NCI-H1417 (cell line): Measurements from ENCODE around the gene PLP1.
"Not testable (repeated sequence)": the region's sequence is repeated elsewhere in the genome, so short reads cannot be mapped to it uniquely, and the experiment has no call there.

Source experiments
- DNase-seq, 3 experiments: peaks; one replicate each; lab custom pipeline; 2025; lab: John Stamatoyannopoulos, UW

Gene PLP1

DNA sequence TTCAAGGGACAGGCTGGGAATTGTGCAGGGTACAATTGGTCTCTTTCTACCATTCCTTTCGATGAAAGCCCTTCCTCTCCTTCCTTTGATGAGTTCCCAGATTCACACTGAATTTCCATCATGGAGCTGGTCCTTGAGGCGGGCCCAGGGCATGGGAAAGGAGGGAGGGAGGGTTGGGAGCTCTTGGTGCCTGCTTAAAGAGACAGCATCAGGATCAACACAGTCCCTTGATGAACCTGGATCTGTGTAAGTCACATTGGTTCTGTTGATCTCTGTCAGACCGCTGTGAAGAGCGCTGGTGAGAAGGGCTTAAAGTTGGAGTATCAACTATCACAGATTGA is 4.4 kb downstream of the PLP1 start:
- no peak for DNase-seq

DNA sequence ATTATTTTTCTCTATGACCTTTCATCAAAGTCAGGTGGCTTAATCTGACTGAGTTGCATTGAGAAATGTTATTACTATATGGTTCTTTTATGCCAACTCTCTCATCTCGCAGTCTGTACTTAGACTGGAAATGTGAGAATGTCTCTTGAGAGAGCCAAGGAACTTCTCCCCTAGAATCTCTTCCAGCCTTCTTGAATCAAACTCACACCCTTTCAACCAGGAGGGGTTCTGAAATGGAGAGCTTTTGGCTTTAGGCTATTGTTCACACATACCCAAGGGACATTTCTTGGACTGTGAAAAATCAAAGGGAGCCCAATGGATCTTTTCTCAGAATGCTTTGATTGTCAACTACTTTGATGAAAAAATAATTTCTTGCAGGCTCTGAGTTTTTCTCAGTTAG is 5.1 kb downstream of the PLP1 start:
- no peak for DNase-seq

DNA sequence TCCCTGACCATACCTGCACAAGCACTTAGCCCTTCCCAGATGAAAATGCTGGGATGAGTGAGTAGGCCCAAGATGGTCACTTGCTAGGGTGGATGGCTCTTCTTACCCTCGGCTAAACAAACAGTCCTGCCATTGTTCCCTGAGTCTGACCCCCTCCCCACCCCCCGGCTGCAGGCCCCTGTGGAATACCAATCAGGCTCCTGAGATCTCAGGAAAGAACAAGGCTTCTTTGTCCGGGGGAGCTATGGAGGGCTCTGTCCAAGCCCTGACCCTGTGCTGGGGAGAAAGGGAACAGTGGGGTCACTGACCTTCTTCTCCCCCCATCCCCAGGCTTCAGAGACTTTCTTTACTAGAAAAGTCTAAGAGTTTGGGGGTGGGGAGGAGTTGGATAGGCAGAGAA is 6.0 kb downstream of the PLP1 start:
- no peak for DNase-seq

DNA sequence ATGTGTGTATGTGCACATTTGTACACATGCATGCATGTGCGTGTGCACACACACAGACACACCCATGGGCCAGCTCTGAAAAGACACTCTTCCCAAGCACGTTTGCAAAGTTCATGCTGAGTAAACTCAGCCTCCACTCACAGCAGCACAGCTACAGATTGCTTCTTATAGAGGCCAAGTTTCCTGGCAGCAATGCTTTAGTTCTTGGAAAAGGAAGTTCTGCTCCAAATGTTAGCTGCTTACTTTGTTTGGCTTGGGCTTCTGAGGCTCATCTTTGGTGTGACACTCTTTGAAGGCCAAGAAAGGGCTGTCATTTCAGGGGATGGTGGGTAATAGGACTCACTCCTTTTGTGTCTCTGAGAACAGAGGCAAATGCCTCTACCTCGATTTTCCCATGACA is 6.6 kb downstream of the PLP1 start:
- DNase-seq: no peak

DNA sequence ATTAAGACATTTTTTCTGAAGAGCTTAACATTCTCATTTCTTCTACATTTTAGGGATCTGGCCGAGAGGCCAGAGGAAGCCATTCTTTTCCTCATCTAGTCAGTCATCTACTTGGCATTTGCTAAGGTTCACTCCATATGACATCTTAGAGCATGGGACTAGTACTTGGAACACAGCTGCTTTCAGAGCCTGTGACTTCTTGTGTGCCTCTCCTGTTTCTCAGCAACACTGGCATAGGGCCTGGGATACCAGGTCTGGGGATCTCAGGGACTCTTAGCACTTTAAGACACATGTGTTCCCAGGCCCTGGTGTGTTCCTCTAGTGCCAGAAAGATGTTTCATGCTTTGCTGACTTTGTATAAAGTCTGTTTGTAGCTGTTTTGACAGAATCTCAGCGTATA is 7.3 kb downstream of the PLP1 start:
- DNase-seq: no peak

DNA sequence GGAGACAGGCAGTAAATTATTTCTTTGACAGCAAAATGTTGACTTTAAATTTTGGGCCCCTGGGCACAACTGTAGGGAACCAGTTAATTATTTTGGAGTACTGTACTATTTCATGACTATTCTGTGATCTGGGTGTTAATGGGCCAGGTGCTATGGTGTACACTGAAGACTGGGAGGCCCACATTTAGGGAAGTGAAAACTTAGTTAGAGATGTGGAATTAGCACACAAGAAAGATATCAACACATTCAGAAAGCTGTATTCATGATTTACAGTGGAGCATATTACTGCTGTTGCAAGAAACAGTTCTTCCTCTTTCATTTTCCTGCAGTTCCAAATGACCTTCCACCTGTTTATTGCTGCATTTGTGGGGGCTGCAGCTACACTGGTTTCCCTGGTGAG is 12.4 kb downstream of the PLP1 start:
- DNase-seq: peak in 1 of 3 experiments; percentile 53

DNA sequence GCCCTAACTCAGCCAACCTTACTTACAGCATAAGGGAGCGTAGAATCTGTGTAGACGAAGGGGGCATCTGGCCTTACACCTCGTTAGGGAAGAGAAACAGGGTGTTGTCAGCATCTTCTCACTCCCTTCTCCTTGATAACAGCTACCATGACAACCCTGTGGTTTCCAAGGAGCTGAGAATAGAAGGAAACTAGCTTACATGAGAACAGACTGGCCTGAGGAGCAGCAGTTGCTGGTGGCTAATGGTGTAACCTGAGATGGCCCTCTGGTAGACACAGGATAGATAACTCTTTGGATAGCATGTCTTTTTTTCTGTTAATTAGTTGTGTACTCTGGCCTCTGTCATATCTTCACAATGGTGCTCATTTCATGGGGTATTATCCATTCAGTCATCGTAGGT is 14.6 kb downstream of the PLP1 start:
- peak; percentile 5 to 69 (median 9) for DNase-seq

DNA sequence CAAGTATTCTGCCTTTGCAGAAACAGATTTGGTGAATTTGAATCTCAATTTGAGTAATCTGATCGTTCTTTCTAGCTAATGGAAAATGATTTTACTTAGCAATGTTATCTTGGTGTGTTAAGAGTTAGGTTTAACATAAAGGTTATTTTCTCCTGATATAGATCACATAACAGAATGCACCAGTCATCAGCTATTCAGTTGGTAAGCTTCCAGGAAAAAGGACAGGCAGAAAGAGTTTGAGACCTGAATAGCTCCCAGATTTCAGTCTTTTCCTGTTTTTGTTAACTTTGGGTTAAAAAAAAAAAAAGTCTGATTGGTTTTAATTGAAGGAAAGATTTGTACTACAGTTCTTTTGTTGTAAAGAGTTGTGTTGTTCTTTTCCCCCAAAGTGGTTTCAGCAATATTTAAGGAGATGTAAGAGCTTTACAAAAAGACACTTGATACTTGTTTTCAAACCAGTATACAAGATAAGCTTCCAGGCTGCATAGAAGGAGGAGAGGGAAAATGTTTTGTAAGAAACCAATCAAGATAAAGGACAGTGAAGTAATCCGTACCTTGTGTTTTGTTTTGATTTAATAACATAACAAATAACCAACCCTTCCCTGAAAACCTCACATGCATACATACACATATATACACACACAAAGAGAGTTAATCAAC is 15.3 kb downstream of the PLP1 start:
- no peak for DNase-seq

DNA sequence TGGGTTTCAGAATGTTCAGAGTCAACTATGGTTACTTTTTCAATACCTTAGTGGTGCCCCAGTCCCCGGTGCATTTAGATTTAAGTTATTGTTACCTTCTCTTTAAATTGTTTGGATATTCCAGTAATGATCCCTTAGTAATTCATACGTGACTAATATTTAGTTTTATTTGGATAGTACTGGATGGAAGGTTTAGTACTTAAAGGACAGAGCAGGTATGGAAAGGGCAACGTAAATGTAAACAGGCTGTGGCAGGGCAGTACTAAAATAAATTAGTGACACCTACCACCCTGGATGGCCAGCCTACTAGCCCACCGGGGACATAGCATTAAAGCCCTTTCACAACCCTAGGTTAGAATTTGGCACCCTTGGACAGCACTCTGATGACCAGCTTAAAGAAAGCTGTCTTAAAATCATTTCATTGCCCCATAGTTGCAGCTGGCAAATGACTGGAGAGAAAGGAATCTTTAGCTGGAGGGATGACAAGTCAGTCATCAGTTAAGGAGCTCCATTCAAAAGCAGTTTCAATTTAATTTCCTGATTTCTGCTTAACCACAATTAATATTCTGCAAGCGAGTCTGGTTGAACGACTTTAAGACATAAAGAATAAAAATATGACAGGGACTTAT is 16.4 kb downstream of the PLP1 start:
- no peak for DNase-seq

DNA sequence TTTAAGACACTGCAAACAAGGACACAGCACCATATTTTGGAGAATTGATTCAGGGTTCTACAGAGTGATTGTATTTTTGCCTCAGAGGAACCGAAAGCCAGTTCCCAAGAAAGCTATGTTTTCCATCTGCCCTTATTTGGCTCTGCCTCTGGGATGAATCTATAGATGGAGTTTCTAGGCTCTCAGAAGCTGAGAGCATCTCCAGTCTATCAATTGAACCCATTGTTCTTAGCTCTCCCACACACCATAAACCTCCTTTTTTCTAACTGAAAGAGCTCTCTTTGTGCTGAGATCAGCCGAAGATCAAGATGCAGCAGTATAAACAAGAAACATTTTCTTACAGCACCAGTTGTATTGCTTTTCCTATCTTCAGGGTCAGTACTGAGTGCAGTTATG is 16.9 kb downstream of the PLP1 start:
- DNase-seq: no peak

DNA sequence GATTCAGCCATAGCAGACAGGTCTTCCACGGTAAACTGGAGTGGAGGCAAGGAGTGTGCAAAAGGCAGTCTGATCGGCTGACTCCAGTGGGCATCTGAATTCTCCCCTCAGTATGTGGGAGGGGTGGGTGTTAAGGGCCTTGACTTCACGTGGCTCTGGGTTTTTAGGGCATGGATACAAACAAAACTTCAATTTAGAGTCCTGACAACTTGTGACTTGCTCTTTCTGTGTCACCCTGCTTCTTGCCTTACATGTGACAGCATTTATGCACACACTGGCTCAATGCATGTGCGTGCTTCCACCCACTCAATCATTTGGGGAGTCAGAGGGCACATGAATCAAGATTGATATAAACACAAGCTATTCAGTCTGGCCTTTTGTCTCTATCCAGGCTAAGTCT is 17.5 kb downstream of the PLP1 start:
- DNase-seq: no peak

DNA sequence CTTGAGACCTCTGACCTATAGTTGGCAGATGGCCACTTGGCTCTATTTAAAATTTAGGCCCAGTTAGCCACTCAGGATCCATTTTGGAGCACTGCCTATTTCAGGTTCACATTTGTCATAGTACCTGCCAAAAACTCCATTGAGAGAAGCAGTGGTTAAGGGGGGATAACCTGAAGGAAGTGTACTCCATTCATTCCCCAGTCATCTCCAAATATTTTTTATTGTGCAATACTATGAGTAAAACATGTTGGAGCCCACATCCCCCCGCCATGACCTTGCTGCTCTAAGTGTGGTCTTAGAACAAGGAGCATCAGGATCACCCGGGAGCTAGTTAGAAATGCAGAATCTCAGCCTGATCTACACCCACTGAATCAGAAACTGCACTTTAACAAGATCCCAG is 21.1 kb downstream of the PLP1 start:
- DNase-seq: no peak

DNA sequence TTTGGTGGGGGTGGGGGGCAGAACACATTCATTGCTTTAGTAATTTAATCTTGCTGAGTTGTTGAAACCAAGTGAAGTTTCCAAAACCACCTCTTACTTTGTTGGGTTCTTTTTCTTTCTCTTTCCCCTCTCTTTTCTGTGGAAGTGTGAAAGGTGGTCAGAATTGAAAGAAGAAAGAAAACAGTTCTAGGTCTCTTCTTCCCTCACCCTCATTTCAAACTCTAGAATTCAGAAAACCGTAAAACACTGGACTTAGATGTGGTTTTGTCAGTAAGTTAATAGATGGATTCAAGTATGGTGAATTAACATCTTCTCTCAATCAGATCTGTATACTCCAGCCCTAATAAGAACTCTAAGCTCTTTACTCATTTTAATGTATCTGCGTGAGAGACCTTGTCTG is 23.7 kb downstream of the PLP1 start:
- DNase-seq: no peak

DNA sequence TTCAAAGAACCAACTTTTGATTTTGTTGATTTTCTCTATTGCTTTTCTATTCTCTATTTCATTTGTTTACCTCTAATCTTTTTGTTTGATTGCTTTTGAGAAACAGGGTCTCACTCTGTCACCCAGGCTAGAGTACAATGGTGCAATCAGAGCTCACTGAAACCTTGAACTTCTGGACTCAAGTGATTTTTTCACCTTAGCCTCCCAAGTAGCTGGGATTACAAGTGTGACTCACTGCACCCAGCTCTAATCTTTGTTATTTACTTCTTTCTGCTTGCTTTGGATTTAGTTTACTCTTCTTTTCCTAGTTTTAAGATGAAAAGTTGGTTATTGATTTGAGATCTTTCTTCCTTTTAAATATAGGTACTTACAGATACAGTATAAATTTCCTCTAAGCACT is 29.2 kb downstream of the PLP1 start:
- DNase-seq: no peak

DNA sequence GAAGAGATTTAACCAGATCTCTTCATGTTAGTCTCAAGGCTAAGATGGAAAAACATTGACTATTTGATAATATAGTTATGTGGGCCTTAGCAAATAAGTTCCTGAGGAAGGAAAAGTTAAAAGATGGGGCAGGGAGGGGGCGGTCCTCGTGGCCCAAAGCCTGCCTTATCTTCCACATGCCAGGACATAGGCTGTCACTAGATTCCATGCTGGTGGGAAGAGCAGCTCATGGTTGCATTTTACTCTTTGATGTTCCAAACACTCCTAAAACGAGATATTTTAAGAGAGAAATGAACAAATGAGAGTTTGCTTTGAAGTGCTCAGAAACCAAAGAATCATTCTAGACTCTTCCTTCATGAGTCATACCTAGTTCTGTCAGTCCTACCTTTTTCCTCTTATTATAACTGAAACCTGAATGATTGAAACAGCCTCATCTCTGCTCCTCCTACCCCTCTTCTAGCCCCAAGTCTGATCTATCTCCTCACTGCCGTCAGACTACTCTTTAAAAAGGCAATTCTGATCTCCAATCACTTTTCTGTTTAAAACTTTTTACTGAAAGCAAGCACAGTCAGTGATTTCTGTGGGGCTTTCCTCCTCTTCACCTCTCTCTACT is 30.3 kb downstream of the PLP1 start:
- no peak for DNase-seq

DNA sequence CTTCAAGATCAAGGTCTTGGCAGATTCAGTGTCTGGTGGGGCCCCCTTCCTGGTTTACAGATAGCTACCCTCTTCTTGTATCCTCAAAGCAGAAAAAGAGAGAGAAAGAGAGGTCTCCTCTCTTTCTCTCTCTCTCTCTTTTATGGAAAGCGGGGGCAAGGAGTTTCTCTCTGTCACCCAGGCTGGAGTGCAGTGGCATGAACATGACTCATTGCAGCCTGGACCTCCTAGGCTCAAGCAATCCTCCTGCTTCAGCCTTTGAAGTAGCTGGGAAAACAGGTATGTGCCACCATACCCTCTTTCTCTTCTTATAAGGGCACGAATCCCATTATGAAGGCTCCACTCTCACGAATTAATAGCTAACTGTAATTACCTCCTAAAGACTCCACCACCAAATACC is 35.2 kb downstream of the PLP1 start:
- no peak for DNase-seq

DNA sequence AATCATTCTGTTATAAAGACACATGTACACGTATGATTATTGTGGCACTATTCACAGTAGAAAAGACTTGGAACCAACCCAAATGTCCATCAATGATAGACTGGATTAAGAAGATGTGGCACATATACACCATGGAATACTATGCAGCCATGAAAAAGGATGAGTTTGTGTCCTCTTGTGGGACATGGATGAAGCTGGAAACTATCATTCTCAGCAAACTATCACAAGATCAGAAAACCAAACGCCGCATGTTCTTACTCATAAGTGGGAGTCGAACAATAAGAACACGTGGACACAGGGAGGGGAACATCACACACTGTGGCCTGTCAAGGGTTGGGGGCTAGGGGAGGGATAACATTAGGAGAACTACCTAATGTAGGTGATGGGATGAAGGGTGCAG is 40.5 kb downstream of the PLP1 start:
- not testable (repeated sequence) for DNase-seq

DNA sequence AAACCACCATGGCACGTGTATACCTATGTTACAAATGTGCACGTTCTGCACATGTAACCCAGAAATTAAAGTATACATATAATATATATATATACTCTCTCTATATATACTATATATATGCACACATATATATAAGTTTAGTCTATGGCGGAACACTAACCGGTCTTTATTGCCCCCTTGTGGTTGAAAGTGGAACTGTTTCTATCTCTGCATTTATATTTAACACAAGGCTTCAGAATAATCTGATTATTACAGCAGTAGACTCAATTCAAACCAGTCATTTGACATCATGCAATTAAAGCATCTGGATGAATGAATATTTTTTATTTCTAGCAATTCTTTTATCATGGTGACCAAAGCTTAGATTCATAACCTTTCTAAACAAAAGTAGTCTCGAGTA is 40.9 kb downstream of the PLP1 start:
- DNase-seq: peak; percentile 22 to 82 (median 77)

DNA sequence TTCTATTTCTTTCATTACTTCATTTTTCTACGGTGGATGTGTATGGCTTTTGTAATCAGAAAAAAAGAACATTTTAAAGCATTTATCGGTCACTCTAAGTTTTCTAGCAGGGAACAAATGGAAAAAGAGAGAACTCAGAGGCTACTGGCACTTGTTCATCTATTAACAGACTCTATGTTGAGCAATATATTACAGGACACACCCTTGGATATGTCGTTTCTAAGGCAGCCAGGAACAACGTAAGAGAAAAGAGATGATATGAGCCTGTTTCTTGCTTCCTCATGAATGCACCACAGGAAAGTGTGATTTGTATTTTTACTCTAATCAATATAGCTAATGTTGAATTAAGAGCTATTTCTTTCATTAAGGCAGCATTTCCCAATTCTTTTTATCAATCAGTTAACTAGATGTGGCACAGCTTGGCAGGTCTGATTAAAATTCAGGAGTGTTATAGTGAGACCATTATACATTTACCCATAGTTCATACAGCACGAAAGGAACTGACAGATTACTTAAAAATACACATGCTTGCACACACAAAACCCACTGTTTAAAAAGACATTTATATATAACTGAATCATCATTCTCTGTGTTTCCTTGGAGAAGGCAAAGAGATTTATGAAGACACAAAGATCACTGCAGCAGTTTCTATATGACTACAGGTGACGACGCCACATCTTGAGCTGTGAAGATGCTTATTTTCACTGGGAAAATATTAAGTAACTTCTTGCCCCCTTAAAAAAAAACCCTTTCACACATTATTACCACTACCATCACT is 42.4 kb downstream of the PLP1 start:
- DNase-seq: no peak

DNA sequence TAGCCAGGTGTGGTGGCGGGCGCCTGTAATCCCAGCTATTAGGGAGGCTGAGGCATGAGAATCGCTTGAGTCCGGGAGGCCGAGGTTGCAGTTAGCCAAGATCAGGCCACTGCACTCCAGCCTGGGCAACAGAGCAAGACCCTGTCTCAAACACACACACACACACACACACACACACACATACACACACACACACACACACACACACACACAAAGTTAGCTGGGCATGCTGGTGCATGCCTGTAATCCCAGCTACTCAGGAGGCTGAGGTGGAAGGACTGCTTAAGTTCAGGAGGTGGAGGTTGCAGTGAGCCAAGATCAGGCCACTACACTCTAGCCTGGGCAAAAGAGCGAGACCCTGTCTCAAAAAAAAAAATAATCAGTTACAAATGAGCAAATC is 44.2 kb downstream of the PLP1 start:
- not testable (repeated sequence) for DNase-seq

DNA sequence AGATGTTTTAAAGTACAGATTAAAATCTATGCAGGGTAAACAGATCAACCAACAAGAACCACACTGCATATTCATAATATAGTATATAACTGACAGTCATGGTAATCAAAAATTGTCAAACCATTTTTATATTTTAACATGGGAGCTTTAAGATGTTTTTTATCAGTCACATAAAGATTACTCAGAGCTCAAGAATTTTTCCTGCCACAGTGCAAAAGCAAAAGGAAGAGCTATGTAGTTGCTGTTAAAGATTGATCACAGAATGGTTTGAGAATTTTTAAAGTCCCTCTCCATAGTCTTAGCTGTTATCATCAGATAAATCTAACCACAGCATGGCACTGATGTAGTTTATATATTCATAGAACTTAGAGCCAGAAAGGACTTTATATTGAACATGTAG is 47.0 kb downstream of the PLP1 start:
- no peak for DNase-seq

DNA sequence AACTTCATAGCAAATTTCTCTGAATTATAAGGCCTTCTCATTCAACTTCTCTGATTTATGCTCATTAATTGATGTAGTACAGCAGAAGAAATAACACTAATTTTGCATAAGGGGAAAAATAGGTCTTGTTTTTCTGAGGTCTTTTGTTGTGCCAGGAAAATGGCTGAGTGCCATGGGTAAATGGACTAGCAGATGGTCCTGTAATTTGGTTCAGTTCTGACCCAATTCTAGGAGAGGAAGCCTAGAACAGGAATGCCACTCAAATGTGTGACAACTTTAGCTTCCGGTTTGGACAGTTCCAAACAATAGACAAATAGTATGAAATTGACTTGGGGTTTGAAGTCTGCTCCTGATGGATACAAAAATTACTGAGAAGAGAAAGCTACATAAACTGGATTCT is 49.2 kb downstream of the PLP1 start:
- DNase-seq: no peak

DNA sequence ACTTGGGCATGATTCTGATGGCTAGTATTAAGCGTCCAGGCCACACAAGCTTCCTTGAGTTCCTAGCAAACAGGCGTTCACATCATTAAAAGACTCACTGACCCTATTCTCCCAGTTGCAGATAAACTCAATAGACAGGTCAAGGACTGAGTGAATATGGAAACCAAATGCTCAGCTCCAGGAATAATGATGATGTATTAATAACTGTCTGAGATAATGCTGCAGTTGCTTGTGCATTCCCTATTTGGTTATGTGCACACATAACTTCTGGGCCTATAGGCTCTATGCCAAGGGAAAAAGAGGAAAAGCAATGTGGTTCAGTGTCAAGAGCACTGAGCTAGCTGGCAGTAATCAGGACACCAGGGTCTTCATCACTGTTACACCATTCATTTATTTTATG is 51.9 kb downstream of the PLP1 start:
- DNase-seq: no peak
